GM12878 (cell line): ENCODE data around the gene LRRC4. TPM values are rescaled to one million over a fixed set of nuclear protein-coding genes. Genes with fewer than 3 reads are reported as not detected.

ENCODE experiments used
- ATAC-seq: fragments of 200-7000 bp; cut with Tn5 transposase; 3 replicates; pipeline ENCODE4 v1.9.1; 2020; ENCODE audit warnings: mild to moderate bottlenecking, moderate library complexity
- BruUV-seq: library from RNA; stranded (reverse); fragments of 400-500 nt; replicated peaks from 2 replicates; lab custom pipeline; 2021; lab: Mats Ljungman, UMichigan
- CTCF ChIA-PET: fragments of 300-600 bp; sonication (Branson Sonifier 250); formaldehyde crosslinking; extraction: SDS; loops from one replicate; lab custom pipeline; 2021; ENCODE audit warnings: inconsistent platforms; lab: Yijun Ruan, JAX
- POLR2A ChIA-PET: fragments of 350-600 bp; formaldehyde crosslinking; extraction: SDS; loops from one replicate; lab custom pipeline; 2021; ENCODE audit warnings: inconsistent platforms; lab: Charles Lee
- RAD21 ChIA-PET: fragments of 300-600 bp; sonication (Branson Sonifier 250); formaldehyde crosslinking; loops from one replicate; lab custom pipeline; 2023; ENCODE audit warnings: antibody characterized with exemption; ENCODE audit not compliant: unreplicated experiment; lab: Charles Lee
- SMC1A ChIA-PET: fragments of 300-600 bp; sonication (Branson Sonifier 250); formaldehyde crosslinking; loops from one replicate; lab custom pipeline; 2023; ENCODE audit not compliant: unreplicated experiment, uncharacterized antibody; lab: Charles Lee
- DNase-seq: peaks from one replicate; pipeline ENCODE4 v3.0.0-alpha.2; 2011; ENCODE audit warnings: low read depth, low spot score
- FAIRE-seq: peaks from 3 replicates; lab custom pipeline; 2011; peaks lifted over from hg19 to GRCh38; lab: Jason Lieb, UNC
- H2AFZ ChIP-seq: 2 replicates; pipeline ENCODE4 v1.6.0; 2011; ENCODE audit warnings: low read depth, low read length, control low read depth; ENCODE audit not compliant: control insufficient read depth
- H3K27ac ChIP-seq: 2 replicates; pipeline ENCODE4 v1.5.1; 2011; ENCODE audit warnings: control low read depth; ENCODE audit not compliant: control insufficient read depth, insufficient read depth
- H3K27me3 ChIP-seq, 2 experiments: replicated peaks in 1 of 2; 2 replicates each; pipeline versions ENCODE4 v1.6.0 to v1.6.1; 2011; ENCODE audit warnings: low read length in 1 of 2; ENCODE audit not compliant: control insufficient read depth in 2 of 2, insufficient read depth in 2 of 2
- H3K36me3 ChIP-seq, 2 experiments: 2 replicates each; pipeline ENCODE4 v1.5.1; 2011; ENCODE audit warnings: low read length in 1 of 2; ENCODE audit not compliant: control insufficient read depth in 2 of 2, insufficient read depth in 2 of 2
- H3K4me1 ChIP-seq: 2 replicates; pipeline ENCODE4 v1.6.1; 2011; ENCODE audit warnings: mild to moderate bottlenecking, low read length, moderate library complexity, mixed read lengths; ENCODE audit not compliant: control insufficient read depth, insufficient read depth
- H3K4me2 ChIP-seq: 2 replicates; pipeline ENCODE4 v1.6.0; 2011; ENCODE audit warnings: control low read depth; ENCODE audit not compliant: control insufficient read depth, insufficient read depth
- H3K4me3 ChIP-seq: fragments of 200-600 bp; sonication (generic); 2 replicates; pipeline ENCODE4 v1.5.1; 2016
- H3K79me2 ChIP-seq: 2 replicates; pipeline ENCODE4 v1.6.0; 2011; ENCODE audit warnings: low read length; ENCODE audit not compliant: control insufficient read depth, insufficient read depth
- H3K9ac ChIP-seq: 2 replicates; pipeline ENCODE4 v1.8.0; 2011; ENCODE audit warnings: low read length, control low read depth, mixed read lengths; ENCODE audit not compliant: control insufficient read depth, insufficient read depth
- H3K9me3 ChIP-seq: replicated peaks from 3 replicates; pipeline ENCODE4 v1.5.1; 2011; ENCODE audit warnings: mild to moderate bottlenecking, low read length; ENCODE audit not compliant: control insufficient read depth, insufficient read depth
- H4K20me1 ChIP-seq: 2 replicates; pipeline ENCODE4 v1.6.0; 2011; ENCODE audit not compliant: control insufficient read depth, insufficient read depth
- ATF7 ChIP-seq: fragments of 450-650 bp; IDR thresholded peaks from 2 replicates; pipeline ENCODE4 v1.6.1; 2016; ENCODE audit warnings: low read depth, mild to moderate bottlenecking
- CBX5 ChIP-seq: sonication (generic); IDR thresholded peaks from 2 replicates; pipeline ENCODE4 v1.6.1; 2016; ENCODE audit warnings: low read depth, moderate library complexity, mild to moderate bottlenecking, inconsistent platforms
- CHD2 ChIP-seq: IDR thresholded peaks from 2 replicates; pipeline ENCODE4 v1.6.1; 2011; ENCODE audit warnings: low read depth, low read length, improper control_type of control experiment, borderline replicate concordance
- FOS ChIP-seq: IDR thresholded peaks from 3 replicates; pipeline ENCODE4 v1.6.1; 2011; ENCODE audit warnings: borderline replicate concordance; ENCODE audit not compliant: insufficient read length; ENCODE audit errors: extremely low read depth
- GATAD2B ChIP-seq: fragments of 450-650 bp; conservative IDR thresholded peaks from 2 replicates; pipeline ENCODE4 v1.6.1; 2017; ENCODE audit warnings: low read depth, mild to moderate bottlenecking, moderate library complexity
- IRF4 ChIP-seq: IDR thresholded peaks from 2 replicates; pipeline ENCODE4 v1.6.1; 2011; ENCODE audit warnings: low read depth, low read length
- KDM1A ChIP-seq: fragments of 200-600 bp; sonication (generic); IDR thresholded peaks from 2 replicates; pipeline ENCODE4 v1.6.1; 2016; ENCODE audit warnings: borderline replicate concordance
- LARP7 ChIP-seq: fragments of 450-650 bp; IDR thresholded peaks from 2 replicates; pipeline ENCODE4 v1.6.1; 2017; ENCODE audit warnings: mild to moderate bottlenecking
- MTA3 ChIP-seq: IDR thresholded peaks from 2 replicates; pipeline ENCODE4 v1.6.1; 2012; ENCODE audit warnings: low read length, inconsistent platforms, borderline replicate concordance
- NBN ChIP-seq: fragments of 450-650 bp; IDR thresholded peaks from 2 replicates; pipeline ENCODE4 v1.6.1; 2016
- PML ChIP-seq: IDR thresholded peaks from 2 replicates; pipeline ENCODE4 v1.6.1; 2012; ENCODE audit warnings: low read length, inconsistent platforms
- PRDM15 ChIP-seq: fragments of 450-650 bp; formaldehyde crosslinking; IDR thresholded peaks from 2 replicates; pipeline ENCODE4 v1.4.0; 2020; ENCODE audit warnings: mild to moderate bottlenecking, moderate library complexity
- RAD51 ChIP-seq: fragments of 450-650 bp; IDR thresholded peaks from 2 replicates; pipeline ENCODE4 v1.6.1; 2016; ENCODE audit warnings: moderate library complexity, mild to moderate bottlenecking, inconsistent platforms
- RELA ChIP-seq: fragments of 450-650 bp; IDR thresholded peaks from 2 replicates; pipeline ENCODE4 v1.8.0; 2014; ENCODE audit warnings: borderline replicate concordance; ENCODE audit not compliant: partially characterized antibody
- SMARCA5 ChIP-seq: fragments of 450-650 bp; IDR thresholded peaks from 2 replicates; pipeline ENCODE4 v1.6.1; 2017; ENCODE audit warnings: mild to moderate bottlenecking
- TAF1 ChIP-seq: IDR thresholded peaks from 2 replicates; pipeline ENCODE4 v1.6.1; 2011; ENCODE audit warnings: mild to moderate bottlenecking, low read depth, low read length, borderline replicate concordance
- ZNF217 ChIP-seq: fragments of 450-650 bp; IDR thresholded peaks from 2 replicates; pipeline ENCODE4 v1.6.1; 2017; ENCODE audit warnings: antibody characterized with exemption, mild to moderate bottlenecking
- ZSCAN29 ChIP-seq: fragments of 450-650 bp; IDR thresholded peaks from 2 replicates; pipeline ENCODE4 v1.6.1; 2017; ENCODE audit warnings: mild to moderate bottlenecking, moderate library complexity
- ZZZ3 ChIP-seq: IDR thresholded peaks from 2 replicates; pipeline ENCODE4 v1.6.1; 2011; ENCODE audit warnings: low read depth; ENCODE audit not compliant: control insufficient read depth, insufficient read length
- WGBS: methylation state at CpG from one replicate; pipeline ENCODE4 v1.1.6; 2016; ENCODE audit warnings: low lambda C conversion rate; ENCODE audit not compliant: insufficient replicate concordance, insufficient coverage; ENCODE audit errors: missing lambda C conversion rate; 5-methylcytosine and 5-hydroxymethylcytosine counted together
- in situ Hi-C: fragments of 300-500 bp; cut with MboI; formaldehyde crosslinking; loops from 9 replicates; pipeline ENCODE4 v1.14.3; 2018; ENCODE audit warnings: mixed read lengths
- intact Hi-C: fragments of 100-400 bp; cut with micrococcal nuclease; formaldehyde crosslinking; loops from one replicate; pipeline ENCODE4 v1.14.2; 2022; ENCODE audit not compliant: unreplicated experiment
- polyA plus RNA-seq, 11 experiments: library from polyadenylated mRNA; depleted of rRNA in 4 of 11; unstranded in 6 of 11; stranded (reverse) in 5 of 11; fragments of >200 nt; fragmentation: Nextera tagmentation in 4 of 11; fragmentation: Illumina TruSeq in 1 of 11; extraction: Ambion mirVana in 4 of 11; extraction: Trizol in 1 of 11; gene quantifications; 1 replicate in 1 of 11; 2 replicates in 10 of 11; pipeline versions ENCODE4 v1.2.1 to v1.2.3, GENCODE V29; 2011 to 2016; ENCODE audit warnings: inconsistent platforms in 2 of 11, missing spikeins in 2 of 11, low read depth in 1 of 11
- total RNA-seq, 4 experiments: library from RNA; depleted of rRNA in 3 of 4; stranded (reverse); fragments of >200 nt in 3 of 4; fragmentation: Illumina TruSeq in 1 of 4; extraction: Trizol in 1 of 4; gene quantifications; 2 replicates each; pipeline versions ENCODE4 v1.2.1 to v1.2.3, GENCODE V29; 2013 to 2021

The LRRC4 gene
- total and polyA plus RNA-seq, 10 of the 15 experiments (the other 5 are each of a cell fraction or from before 2014, with no cell fraction given): 0.06 to 0.85 (median 0.12) TPM; not detected in 4

- TF ChIP-seq MTA3: no peak
- no peak for TF ChIP-seq RAD51
- no peak for TF ChIP-seq TAF1
- TF ChIP-seq ZSCAN29: no peak
- no peak for TF ChIP-seq ATF7
- TF ChIP-seq ZZZ3: no peak
Observed at GRCh38 chr7:128059143-128059988, 28.1 kb upstream of the LRRC4 start (continued).

- no peak for TF ChIP-seq RELA
- no peak for TF ChIP-seq PML
- no peak for TF ChIP-seq CBX5
- TF ChIP-seq KDM1A: no peak
- TF ChIP-seq NBN: no peak
- no peak for TF ChIP-seq GATAD2B
- TF ChIP-seq FOS: no peak
- TF ChIP-seq LARP7: no peak
- TF ChIP-seq SMARCA5: no peak
- no peak for TF ChIP-seq PRDM15 (CRISPR knock-in tag)
- no peak for TF ChIP-seq CHD2
- TF ChIP-seq ZNF217: no peak
- no peak for TF ChIP-seq IRF4
- no peak overlapping the region for H3K4me3 ChIP-seq
- H3K9ac ChIP-seq: no peak overlapping the region
- no TSS peak for BruUV-seq
- no peak for FAIRE-seq
- ChIA-PET RAD21 (no interaction called here), POLR2A (no interaction called here), CTCF (interaction anchor here (0.6 to 0.9 kb wide), 2 partner anchors 52 to 152 kb away, joined by 3 to 4 read pairs; no protein-coding TSS in a partner anchor), SMC1A (interaction anchor here (1.3 kb wide), 1 partner anchor 48 kb away, joined by 3 read pairs; no protein-coding TSS in a partner anchor)
- H3K27me3 ChIP-seq: no peaks in the 10 kb centered on the region
- H3K79me2 ChIP-seq: no peaks in the 10 kb centered on the region
- H3K4me2 ChIP-seq: no peak overlapping the region
- peaks cover 10 to 17% of the 10 kb centered on the region in 2 experiments for H3K36me3 ChIP-seq
- no peaks in the 10 kb centered on the region for H3K4me1 ChIP-seq
- DNase-seq: no peak
- in situ Hi-C loops: no loop called here
- no peaks in the 10 kb centered on the region; the same call in none of the 2 replicates for H4K20me1 ChIP-seq
- H2AFZ ChIP-seq: no peak overlapping the region
- intact Hi-C loops: no loop called here
- 92% methylated on average over 1 of the region's 1 CpG for WGBS
- H3K27ac ChIP-seq: no peak overlapping the region
- ATAC-seq: no peak
- H3K9me3 ChIP-seq: no peaks in the 10 kb centered on the region
Observed at GRCh38 chr7:128057909-128058308, 26.7 kb upstream of the LRRC4 start.
